ENCODE measurements around the gene SYNJ2. TPM values are rescaled to one million over a fixed set of nuclear protein-coding genes. Genes with fewer than 3 reads are reported as not detected.

SYNJ2 gene
- total RNA-seq, 1 donor from 2014 or later: 12.3 TPM

- Histone ChIP-seq H3K27me3 (ENCODE audit: low read depth) (no peaks in the 10 kb centered on the region), H3K4me3 (no peak overlapping the region), H3K9me3 (replicated peaks) (no peaks in the 10 kb centered on the region), H3K4me1 (peaks cover 12% of the 10 kb centered on the region), H3K36me3 (peaks cover 81% of the 10 kb centered on the region), H3K27ac (replicated peaks) (no peak overlapping the region)
- no peak for DNase-seq
- intact Hi-C loops (cut with micrococcal nuclease): no loop called here
- TF ChIP-seq CTCF (IDR thresholded peaks at IDR 0.05; ENCODE audit: borderline replicate concordance): no peak
These were observed 105.7 kb downstream of the SYNJ2 start for GRCh38 chr6:158087224-158087867.

DNA sequence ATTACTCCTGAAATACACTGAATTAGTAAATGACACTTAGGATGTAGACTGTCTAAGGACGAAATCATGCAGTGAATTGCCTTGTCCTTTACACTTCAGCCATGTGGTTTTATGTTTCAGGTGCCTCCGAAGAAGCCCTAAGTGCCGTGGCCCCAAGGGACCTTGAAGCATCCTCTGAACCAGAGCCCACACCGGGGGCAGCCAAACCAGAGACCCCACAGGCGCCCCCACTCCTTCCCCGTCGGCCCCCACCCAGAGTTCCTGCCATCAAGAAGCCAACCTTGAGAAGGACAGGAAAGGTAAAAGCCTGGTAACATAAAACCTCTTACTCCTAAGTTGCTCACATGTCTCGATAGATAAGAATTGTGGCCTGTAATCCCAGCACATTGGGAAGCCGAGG is 111.1 kb downstream of the SYNJ2 start:
- TF ChIP-seq CTCF (IDR thresholded peaks at IDR 0.05; ENCODE audit: borderline replicate concordance): no peak
- intact Hi-C loops (cut with micrococcal nuclease): no loop called here
- H3K27ac ChIP-seq (replicated peaks): no peak overlapping the region
- no peaks in the 10 kb centered on the region for H3K27me3 ChIP-seq (ENCODE audit: low read depth)
- H3K9me3 ChIP-seq (replicated peaks): no peaks in the 10 kb centered on the region
- H3K4me1 ChIP-seq: peaks cover 3% of the 10 kb centered on the region
- no peak overlapping the region for H3K4me3 ChIP-seq
- DNase-seq: no peak
- H3K36me3 ChIP-seq: peaks cover 85% of the 10 kb centered on the region

GRCh38 chr6:158095031-158095430 is 113.4 kb downstream of the SYNJ2 start:
- H3K4me1 ChIP-seq: no peaks in the 10 kb centered on the region
- no peaks in the 10 kb centered on the region for H3K27me3 ChIP-seq (ENCODE audit: low read depth)
- intact Hi-C loops (cut with micrococcal nuclease): no loop called here
- H3K4me3 ChIP-seq: no peak overlapping the region
- peaks cover 72% of the 10 kb centered on the region for H3K36me3 ChIP-seq
- DNase-seq: no peak
- no peaks in the 10 kb centered on the region for H3K9me3 ChIP-seq (replicated peaks)
- no peak for TF ChIP-seq CTCF (IDR thresholded peaks at IDR 0.05; ENCODE audit: borderline replicate concordance)
- no peak overlapping the region for H3K27ac ChIP-seq (replicated peaks)

- Histone ChIP-seq H3K4me1 (no peaks in the 10 kb centered on the region), H3K27me3 (ENCODE audit: low read depth) (no peaks in the 10 kb centered on the region), H3K4me3 (no peak overlapping the region), H3K36me3 (peaks cover 71% of the 10 kb centered on the region), H3K27ac (replicated peaks) (no peak overlapping the region), H3K9me3 (replicated peaks) (no peaks in the 10 kb centered on the region)
- no peak for TF ChIP-seq CTCF (IDR thresholded peaks at IDR 0.05; ENCODE audit: borderline replicate concordance)
- DNase-seq: no peak
- intact Hi-C loops (cut with micrococcal nuclease): no loop called here
These were observed 114.0 kb downstream of the SYNJ2 start for GRCh38 chr6:158095671-158096070.

- no peaks in the 10 kb centered on the region for H3K27me3 ChIP-seq (ENCODE audit: low read depth)
- no peak for DNase-seq
- TF ChIP-seq CTCF (IDR thresholded peaks at IDR 0.05; ENCODE audit: borderline replicate concordance): no peak
- intact Hi-C loops (cut with micrococcal nuclease): no loop called here
- H3K4me1 ChIP-seq: no peaks in the 10 kb centered on the region
- no peaks in the 10 kb centered on the region for H3K9me3 ChIP-seq (replicated peaks)
- H3K4me3 ChIP-seq: no peak overlapping the region
- peaks cover under 1% of the 10 kb centered on the region for H3K36me3 ChIP-seq
- H3K27ac ChIP-seq (replicated peaks): no peak overlapping the region
These were observed 121.6 kb downstream of the SYNJ2 start for GRCh38 chr6:158103228-158103627.

Data from left ventricle myocardium inferior (tissue), 1 donor.